NT2/D1 (cell line): Measurements from ENCODE around the gene TTC23L.

ENCODE experiments used
- YY1 ChIP-seq: IDR thresholded peaks from 2 replicates; pipeline ENCODE4 v1.6.1; 2011; ENCODE audit not compliant: insufficient read length, insufficient read depth
- ZNF274 ChIP-seq: IDR thresholded peaks from 2 replicates; pipeline ENCODE4 v1.6.1; 2011; ENCODE audit warnings: mild to moderate bottlenecking, low read depth, low read length

GRCh38 chr5:34926318-34926888, 87.4 kb downstream of the TTC23L start:
- TF ChIP-seq YY1 (no peak), ZNF274 (no peak)
